K562 (cell line): ENCODE measurements around the gene SYN1. TPM values are rescaled to one million over a fixed set of nuclear protein-coding genes. Genes with fewer than 3 reads are reported as not detected.

Experiments
- BRD9 ChIP-seq: fragments of 450-650 bp; IDR thresholded peaks from 2 replicates; pipeline ENCODE4 v1.6.1; 2018; ENCODE audit warnings: low read depth; ENCODE audit not compliant: partially characterized antibody
- EP300 ChIP-seq: IDR thresholded peaks from 2 replicates; pipeline ENCODE4 v1.6.1; 2012; ENCODE audit warnings: low read length, improper control_type of control experiment
- ETS2 ChIP-seq: IDR thresholded peaks from 2 replicates; pipeline ENCODE4 v1.6.1; 2016; ENCODE audit warnings: borderline replicate concordance, missing genetic modification characterization, mild to moderate bottlenecking, moderate library complexity, missing compliant biosample characterization; ENCODE audit not compliant: poor library complexity, severe bottlenecking
- NFRKB ChIP-seq: fragments of 450-650 bp; IDR thresholded peaks from 2 replicates; pipeline ENCODE4 v1.6.1; 2016; ENCODE audit warnings: low read depth
- WHSC1 ChIP-seq: IDR thresholded peaks from one replicate; pipeline ENCODE4 v1.6.1; 2012; ENCODE audit warnings: low read length, control low read depth, inconsistent platforms
- ZNF140 ChIP-seq: fragments of 250-450 bp; sonication (Bioruptor Pico); IDR thresholded peaks from 2 replicates; pipeline ENCODE4 v1.8.0; 2021; ENCODE audit warnings: moderate library complexity, mild to moderate bottlenecking, inconsistent platforms
- polyA plus RNA-seq, 8 experiments: library from polyadenylated mRNA; depleted of rRNA in 4 of 8; stranded (reverse) in 5 of 8; unstranded in 3 of 8; fragments of >200 nt; fragmentation: Nextera tagmentation in 2 of 8; fragmentation: Illumina TruSeq in 1 of 8; extraction: Ambion mirVana in 2 of 8; extraction: Trizol in 1 of 8; gene quantifications; 2 replicates each; pipeline versions ENCODE4 v1.2.1 to v1.2.3, GENCODE V29; 2011 to 2014; ENCODE audit warnings: inconsistent platforms in 1 of 8, missing spikeins in 1 of 8
- total RNA-seq, 7 experiments: library from RNA; depleted of rRNA in 6 of 7; stranded (reverse); fragments of >200 nt in 6 of 7; fragmentation: Illumina TruSeq in 2 of 7; extraction: Trizol in 2 of 7; gene quantifications; 2 replicates each; pipeline versions ENCODE4 v1.2.1 to v1.2.3, GENCODE V29; 2011 to 2021; ENCODE audit warnings: low replicate concordance in 1 of 7
- TF ChIP-seq, protein P1 (sequence below): fragments of 200-600 bp; sonication (generic); IDR thresholded peaks from one replicate; pipeline ENCODE4 v1.6.1; 2012; ENCODE audit warnings: mild to moderate bottlenecking, low read depth, low read length, inconsistent platforms
- TF ChIP-seq, protein P2 (sequence below): fragments of 250-450 bp; sonication (Bioruptor Pico); IDR thresholded peaks from 2 replicates; pipeline ENCODE4 v1.5.0; 2021
- TF ChIP-seq, protein P3 (sequence below): fragments of 250-450 bp; sonication (Bioruptor Pico); IDR thresholded peaks from 2 replicates; pipeline ENCODE4 v1.8.0; 2021; ENCODE audit warnings: mild to moderate bottlenecking, moderate library complexity

Gene SYN1
- total and polyA plus RNA-seq, 9 of the 15 experiments (the other 6 are each of a cell fraction or from before 2014, with no cell fraction given), result 0.01 to 0.28 (median 0.18) TPM; not detected in 2

DNA sequence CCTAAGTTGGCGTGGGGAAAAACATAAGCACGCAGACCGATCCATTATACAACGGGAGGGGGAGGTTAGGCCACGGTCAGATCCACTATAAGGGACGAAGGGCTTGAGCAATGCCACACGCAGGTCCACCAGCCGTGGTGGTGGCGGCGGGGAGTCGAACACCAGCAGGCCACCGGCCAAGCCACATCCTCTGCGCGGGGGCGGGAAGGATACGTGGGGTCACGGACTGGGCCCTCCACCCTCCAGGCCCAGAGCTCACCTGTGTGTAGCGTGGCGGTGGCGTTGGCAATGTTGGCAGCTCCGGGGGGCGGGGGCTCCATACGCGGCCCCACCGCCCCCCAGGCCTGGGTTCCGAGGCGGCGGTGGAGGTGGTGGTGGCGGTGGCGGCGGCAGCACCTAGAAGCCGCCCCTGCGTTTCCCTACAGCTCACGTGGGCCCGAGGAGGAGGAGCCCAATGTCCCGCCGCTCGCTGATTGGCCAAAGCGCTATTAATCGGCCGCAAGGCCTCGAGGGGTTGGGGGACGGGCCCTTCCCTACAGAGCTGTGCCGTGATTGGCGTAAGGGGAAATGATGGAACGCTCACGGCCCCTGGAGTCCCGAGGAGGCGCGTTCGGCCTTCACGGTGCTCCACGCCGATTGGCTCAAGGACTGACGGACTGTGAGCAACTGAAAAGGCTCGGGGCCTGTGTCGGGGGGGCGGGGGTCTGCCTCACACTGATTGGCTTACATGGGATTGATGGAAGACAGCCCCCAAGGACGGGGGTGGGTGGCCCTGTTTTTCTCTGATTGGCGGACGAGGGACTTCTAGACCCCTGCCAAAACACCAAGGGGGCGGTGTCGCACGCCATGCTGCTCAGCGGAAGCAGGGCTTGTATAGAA lies 30.7 kb upstream of the SYN1 start, which contains the start of gene ELK1 (continued):
- TF ChIP-seq, protein P1, sequence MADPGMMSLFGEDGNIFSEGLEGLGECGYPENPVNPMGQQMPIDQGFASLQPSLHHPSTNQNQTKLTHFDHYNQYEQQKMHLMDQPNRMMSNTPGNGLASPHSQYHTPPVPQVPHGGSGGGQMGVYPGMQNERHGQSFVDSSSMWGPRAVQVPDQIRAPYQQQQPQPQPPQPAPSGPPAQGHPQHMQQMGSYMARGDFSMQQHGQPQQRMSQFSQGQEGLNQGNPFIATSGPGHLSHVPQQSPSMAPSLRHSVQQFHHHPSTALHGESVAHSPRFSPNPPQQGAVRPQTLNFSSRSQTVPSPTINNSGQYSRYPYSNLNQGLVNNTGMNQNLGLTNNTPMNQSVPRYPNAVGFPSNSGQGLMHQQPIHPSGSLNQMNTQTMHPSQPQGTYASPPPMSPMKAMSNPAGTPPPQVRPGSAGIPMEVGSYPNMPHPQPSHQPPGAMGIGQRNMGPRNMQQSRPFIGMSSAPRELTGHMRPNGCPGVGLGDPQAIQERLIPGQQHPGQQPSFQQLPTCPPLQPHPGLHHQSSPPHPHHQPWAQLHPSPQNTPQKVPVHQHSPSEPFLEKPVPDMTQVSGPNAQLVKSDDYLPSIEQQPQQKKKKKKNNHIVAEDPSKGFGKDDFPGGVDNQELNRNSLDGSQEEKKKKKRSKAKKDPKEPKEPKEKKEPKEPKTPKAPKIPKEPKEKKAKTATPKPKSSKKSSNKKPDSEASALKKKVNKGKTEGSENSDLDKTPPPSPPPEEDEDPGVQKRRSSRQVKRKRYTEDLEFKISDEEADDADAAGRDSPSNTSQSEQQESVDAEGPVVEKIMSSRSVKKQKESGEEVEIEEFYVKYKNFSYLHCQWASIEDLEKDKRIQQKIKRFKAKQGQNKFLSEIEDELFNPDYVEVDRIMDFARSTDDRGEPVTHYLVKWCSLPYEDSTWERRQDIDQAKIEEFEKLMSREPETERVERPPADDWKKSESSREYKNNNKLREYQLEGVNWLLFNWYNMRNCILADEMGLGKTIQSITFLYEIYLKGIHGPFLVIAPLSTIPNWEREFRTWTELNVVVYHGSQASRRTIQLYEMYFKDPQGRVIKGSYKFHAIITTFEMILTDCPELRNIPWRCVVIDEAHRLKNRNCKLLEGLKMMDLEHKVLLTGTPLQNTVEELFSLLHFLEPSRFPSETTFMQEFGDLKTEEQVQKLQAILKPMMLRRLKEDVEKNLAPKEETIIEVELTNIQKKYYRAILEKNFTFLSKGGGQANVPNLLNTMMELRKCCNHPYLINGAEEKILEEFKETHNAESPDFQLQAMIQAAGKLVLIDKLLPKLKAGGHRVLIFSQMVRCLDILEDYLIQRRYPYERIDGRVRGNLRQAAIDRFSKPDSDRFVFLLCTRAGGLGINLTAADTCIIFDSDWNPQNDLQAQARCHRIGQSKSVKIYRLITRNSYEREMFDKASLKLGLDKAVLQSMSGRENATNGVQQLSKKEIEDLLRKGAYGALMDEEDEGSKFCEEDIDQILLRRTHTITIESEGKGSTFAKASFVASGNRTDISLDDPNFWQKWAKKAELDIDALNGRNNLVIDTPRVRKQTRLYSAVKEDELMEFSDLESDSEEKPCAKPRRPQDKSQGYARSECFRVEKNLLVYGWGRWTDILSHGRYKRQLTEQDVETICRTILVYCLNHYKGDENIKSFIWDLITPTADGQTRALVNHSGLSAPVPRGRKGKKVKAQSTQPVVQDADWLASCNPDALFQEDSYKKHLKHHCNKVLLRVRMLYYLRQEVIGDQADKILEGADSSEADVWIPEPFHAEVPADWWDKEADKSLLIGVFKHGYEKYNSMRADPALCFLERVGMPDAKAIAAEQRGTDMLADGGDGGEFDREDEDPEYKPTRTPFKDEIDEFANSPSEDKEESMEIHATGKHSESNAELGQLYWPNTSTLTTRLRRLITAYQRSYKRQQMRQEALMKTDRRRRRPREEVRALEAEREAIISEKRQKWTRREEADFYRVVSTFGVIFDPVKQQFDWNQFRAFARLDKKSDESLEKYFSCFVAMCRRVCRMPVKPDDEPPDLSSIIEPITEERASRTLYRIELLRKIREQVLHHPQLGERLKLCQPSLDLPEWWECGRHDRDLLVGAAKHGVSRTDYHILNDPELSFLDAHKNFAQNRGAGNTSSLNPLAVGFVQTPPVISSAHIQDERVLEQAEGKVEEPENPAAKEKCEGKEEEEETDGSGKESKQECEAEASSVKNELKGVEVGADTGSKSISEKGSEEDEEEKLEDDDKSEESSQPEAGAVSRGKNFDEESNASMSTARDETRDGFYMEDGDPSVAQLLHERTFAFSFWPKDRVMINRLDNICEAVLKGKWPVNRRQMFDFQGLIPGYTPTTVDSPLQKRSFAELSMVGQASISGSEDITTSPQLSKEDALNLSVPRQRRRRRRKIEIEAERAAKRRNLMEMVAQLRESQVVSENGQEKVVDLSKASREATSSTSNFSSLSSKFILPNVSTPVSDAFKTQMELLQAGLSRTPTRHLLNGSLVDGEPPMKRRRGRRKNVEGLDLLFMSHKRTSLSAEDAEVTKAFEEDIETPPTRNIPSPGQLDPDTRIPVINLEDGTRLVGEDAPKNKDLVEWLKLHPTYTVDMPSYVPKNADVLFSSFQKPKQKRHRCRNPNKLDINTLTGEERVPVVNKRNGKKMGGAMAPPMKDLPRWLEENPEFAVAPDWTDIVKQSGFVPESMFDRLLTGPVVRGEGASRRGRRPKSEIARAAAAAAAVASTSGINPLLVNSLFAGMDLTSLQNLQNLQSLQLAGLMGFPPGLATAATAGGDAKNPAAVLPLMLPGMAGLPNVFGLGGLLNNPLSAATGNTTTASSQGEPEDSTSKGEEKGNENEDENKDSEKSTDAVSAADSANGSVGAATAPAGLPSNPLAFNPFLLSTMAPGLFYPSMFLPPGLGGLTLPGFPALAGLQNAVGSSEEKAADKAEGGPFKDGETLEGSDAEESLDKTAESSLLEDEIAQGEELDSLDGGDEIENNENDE, result no peak
- TF ChIP-seq, protein P2, sequence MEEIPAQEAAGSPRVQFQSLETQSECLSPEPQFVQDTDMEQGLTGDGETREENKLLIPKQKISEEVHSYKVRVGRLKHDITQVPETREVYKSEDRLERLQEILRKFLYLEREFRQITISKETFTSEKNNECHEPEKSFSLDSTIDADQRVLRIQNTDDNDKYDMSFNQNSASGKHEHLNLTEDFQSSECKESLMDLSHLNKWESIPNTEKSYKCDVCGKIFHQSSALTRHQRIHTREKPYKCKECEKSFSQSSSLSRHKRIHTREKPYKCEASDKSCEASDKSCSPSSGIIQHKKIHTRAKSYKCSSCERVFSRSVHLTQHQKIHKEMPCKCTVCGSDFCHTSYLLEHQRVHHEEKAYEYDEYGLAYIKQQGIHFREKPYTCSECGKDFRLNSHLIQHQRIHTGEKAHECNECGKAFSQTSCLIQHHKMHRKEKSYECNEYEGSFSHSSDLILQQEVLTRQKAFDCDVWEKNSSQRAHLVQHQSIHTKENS (CRISPR knock-in tag), result no peak
- no peak for TF ChIP-seq WHSC1
- peak; percentile 29; the same call in 1 of the 2 replicates for TF ChIP-seq NFRKB
- TF ChIP-seq BRD9, result no peak
- TF ChIP-seq, protein P3, sequence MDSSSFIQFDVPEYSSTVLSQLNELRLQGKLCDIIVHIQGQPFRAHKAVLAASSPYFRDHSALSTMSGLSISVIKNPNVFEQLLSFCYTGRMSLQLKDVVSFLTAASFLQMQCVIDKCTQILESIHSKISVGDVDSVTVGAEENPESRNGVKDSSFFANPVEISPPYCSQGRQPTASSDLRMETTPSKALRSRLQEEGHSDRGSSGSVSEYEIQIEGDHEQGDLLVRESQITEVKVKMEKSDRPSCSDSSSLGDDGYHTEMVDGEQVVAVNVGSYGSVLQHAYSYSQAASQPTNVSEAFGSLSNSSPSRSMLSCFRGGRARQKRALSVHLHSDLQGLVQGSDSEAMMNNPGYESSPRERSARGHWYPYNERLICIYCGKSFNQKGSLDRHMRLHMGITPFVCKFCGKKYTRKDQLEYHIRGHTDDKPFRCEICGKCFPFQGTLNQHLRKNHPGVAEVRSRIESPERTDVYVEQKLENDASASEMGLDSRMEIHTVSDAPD (CRISPR knock-in tag), result no peak
- no peak for TF ChIP-seq ETS2 (tag)
- no peak for TF ChIP-seq EP300
- no peak for TF ChIP-seq ZNF140 (CRISPR knock-in tag)
